GM19035 (cell line): ENCODE data around the gene EPYC.
A peak's percentile ranks its signal among the peaks of the same experiment; 100 is the strongest.
"Not testable (repeated sequence)": the region's sequence is repeated elsewhere in the genome, so short reads cannot be mapped to it uniquely, and the experiment has no call there.

Experiments
- ATAC-seq: cut with Tn5 transposase; IDR thresholded peaks from one replicate; pipeline ENCODE4 v1.9.1; 2021; ENCODE audit not compliant: unreplicated experiment

Gene EPYC

GRCh38 chr12:90991952-90992465, 12.8 kb downstream of the EPYC start:
- ATAC-seq, result no peak

GRCh38 chr12:90990611-90991010, 14.2 kb downstream of the EPYC start:
- ATAC-seq, result no peak

DNA sequence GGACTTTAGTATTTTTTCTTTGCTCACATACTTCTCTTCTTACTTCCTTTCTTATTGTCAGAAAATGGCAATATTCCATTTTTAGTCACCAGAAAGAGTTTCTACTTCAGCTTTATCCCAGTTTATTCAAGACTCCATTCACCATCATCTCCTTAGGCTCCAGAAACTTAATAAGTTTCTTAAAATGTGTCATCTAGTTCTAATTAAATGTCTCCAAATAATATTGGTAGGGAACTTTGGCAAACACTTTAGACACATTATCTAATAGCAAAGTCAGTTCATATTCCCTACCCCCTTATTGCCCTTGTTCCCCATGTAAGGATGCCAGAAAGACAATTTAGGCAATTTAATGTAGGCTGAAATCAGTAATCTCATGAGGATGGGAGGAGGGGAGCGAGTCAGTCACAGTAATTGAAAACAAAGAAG, 15.1 kb downstream of the EPYC start:
- no peak for ATAC-seq

- ATAC-seq, result peak; percentile 62
Observed at GRCh38 chr12:90987520-90987919, 17.3 kb downstream of the EPYC start.

- ATAC-seq, result no peak
Observed at GRCh38 chr12:90987101-90987500, 17.7 kb downstream of the EPYC start.

GRCh38 chr12:90985331-90985730, 19.4 kb downstream of the EPYC start:
- ATAC-seq, result not testable (repeated sequence)

GRCh38 chr12:90984114-90984513, 20.7 kb downstream of the EPYC start:
- no peak for ATAC-seq

DNA sequence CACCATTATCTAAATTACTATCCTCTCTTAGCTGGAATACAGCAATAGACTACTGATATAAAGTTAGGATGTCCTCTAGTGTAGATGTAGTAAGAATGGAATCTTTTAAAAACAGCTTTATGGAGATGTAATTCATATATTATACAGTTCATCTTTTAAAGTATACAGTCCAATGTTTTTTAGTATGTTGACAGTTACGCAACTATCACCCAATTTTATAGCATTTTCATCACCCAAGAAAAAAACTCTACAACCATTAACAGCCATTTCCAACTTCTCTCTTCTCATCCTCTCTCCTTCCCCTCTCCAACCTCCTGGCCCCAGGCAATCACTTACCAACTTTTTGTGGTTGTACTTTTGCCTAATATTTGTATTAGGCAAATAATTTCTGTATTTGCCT, 22.6 kb downstream of the EPYC start:
- no peak for ATAC-seq

DNA sequence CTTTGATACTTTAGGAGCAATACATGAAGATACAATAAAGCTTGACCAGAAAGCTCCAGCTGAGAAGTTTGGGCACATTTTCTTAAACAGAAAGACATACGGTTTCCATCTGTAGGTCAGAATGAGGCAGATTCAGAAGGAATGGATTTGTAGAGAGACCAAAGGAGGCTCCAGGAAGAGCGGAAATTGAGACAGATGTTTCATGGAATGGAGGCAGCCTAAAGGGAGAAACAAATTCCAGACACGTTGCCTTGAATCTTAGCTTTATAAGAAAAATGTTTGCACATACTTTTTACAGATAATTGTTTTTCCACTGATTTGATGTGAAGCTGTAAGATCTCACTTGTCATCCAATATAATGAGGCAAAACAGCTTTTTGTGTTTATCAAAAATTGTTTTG, 24.8 kb downstream of the EPYC start:
- no peak for ATAC-seq

- ATAC-seq, result no peak
Observed at GRCh38 chr12:90979019-90979418, 25.8 kb downstream of the EPYC start.

- ATAC-seq, result peak; percentile 84
Observed at GRCh38 chr12:90978117-90978770, 26.5 kb downstream of the EPYC start.

DNA sequence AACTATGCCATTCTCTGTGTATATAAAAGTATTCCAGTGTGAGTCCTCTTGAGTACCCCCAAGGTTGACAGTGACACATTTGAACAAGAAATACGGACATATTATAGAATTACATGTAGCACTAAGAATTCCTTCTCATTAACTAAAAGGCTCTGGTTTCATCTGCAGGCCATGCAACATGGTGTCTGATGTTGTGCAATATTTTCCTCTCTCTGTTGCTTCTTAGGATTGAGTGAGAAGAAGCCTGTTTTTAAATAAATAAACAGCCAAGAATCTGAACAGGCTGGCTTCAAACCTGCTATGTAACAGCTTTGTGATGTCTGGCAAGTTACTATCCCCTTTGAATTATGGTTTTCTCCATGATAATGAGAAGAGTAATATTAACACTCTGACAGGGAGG, 27.5 kb downstream of the EPYC start:
- no peak for ATAC-seq

DNA sequence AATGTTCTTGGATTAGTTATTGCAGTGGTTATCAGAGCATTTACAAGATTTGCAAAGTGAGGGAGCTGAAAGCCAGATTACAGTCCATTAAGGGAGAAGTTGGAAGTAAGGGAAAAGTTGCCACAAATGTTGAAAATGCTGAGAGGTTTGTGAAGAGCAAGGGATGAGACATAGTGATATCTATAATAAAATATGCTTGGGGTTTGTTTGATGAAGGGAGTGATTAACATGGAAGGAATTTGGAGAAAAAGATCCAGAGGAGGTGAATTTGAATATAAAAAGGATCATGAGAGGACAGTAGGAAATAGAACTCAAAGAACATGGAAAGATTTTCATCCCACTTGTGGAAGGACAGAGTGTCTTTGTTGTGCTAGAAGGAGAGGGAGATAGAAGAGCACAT, 30.5 kb downstream of the EPYC start:
- ATAC-seq, result no peak

- ATAC-seq, result no peak
Observed at GRCh38 chr12:90972226-90972625, 32.5 kb downstream of the EPYC start.

GRCh38 chr12:90970911-90971310, 33.9 kb downstream of the EPYC start:
- ATAC-seq, result no peak

- no peak for ATAC-seq
Observed at GRCh38 chr12:90970471-90970870, 34.3 kb downstream of the EPYC start.

- ATAC-seq, result no peak
Observed at GRCh38 chr12:90969851-90970250, 34.9 kb downstream of the EPYC start.

DNA sequence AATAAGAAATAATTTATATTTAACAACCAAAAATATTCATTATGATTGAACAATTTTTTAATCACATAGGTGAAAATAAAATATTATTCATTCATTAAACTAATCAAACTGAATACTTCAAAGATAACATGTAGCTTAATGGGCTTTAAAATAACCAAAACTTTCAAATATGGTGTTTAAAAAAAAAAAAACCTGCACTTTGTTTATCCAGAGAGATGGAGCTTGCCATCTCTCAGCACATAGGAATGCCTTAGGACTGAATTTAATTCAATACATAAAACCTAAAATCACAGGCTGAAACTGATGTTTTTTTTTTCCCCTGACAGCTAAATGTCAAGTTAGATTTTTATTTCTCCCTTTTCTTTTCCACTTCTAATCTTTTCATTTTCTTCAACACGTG, 35.4 kb downstream of the EPYC start:
- no peak for ATAC-seq

DNA sequence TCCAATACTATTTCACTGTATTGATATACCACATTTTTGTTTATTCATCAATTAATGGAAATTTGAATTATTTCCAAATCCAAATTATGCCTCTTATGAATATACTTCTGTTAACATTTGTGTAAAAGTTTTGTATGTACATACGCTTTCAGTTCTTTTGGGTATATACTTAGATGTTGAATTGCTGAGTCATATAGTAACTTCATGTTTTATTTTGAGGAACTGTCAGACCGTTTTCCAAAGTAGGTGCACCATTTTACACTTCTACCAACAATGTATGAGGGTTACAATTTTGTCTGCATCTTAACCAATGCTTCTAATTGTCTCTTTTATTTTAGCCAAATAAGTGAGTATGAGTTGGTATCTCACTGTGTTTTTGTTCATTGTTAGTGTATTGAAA, 39.6 kb downstream of the EPYC start:
- ATAC-seq, result no peak

DNA sequence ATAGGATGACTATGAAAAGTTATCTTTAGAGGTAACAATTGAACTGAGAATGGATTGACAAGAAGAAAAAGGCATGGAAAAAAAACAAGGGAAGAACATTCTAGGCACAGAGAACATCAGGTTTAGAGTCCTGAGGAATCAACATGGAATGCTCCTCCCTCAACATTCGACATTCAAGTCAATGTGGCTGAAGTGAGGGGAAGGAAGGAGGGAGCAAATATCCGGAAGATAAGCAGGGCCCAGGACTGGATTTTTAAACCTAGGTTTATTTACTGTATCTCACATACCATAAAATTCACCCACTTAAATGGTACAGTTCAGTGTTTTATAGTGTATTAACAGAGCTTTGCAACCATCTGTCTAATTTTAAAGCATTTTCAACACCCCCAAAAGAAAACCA, 40.2 kb downstream of the EPYC start:
- ATAC-seq, result no peak

GRCh38 chr12:90963946-90964345, 40.8 kb downstream of the EPYC start:
- no peak for ATAC-seq

DNA sequence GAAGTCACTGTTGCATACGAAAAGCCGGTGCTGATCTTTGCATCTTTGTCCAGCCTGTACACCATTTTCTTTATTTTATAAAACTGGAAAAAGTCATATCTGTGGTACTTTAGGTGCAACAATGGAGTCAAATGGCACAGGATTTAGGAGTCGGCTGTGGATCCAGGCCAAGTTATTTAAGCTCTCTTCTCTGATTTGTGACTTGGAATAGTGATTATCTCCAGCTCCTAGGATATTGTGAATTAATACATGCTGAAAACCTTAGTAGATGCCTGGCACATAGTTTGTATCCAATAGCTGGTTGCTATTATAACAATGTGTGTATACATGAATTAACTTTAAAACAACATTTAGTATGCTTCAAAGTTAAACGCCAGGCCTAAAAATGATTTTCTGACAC, 43.6 kb downstream of the EPYC start:
- ATAC-seq, result no peak

- peak; percentile 94 for ATAC-seq
Observed at GRCh38 chr12:90959538-90960139, 45.1 kb downstream of the EPYC start.
